Posterior cingulate gyrus (tissue), 11 donors: Measurements from ENCODE around the gene BTN2A1.
A peak's percentile ranks its signal among the peaks of the same experiment; 100 is the strongest.

Source experiments
- DNase-seq, 10 donors: peaks; one replicate each; pipeline versions ENCODE4 v3.0.0 to v3.0.0-alpha.2; 2020 to 2021; ENCODE audit warnings: mixed read lengths in 3 of 10
- intact Hi-C: fragments of 100-400 bp; cut with DNase I; formaldehyde crosslinking; loops from one replicate; pipeline ENCODE4 v1.15.1; 2023

BTN2A1 gene

DNA sequence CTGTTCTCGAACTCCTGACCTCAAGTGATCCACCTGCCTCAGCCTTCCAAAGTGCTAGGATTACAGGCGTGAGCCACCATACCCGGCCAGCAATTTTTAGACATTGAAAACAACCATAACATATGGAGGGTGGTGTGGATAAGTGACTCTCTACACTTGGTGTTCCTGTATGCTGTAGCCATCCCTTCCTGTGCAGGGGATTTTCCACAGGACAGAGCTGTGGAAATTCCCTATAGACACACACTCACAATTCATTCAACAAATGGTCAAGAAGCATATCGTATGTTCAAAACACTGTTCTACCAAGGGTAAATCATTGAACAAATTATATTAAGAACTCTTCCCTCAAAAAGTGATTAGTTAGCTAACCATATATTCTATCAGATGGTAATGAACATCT is 6.3 kb downstream of the BTN2A1 start:
- intact Hi-C loops, result no loop called here

DNA sequence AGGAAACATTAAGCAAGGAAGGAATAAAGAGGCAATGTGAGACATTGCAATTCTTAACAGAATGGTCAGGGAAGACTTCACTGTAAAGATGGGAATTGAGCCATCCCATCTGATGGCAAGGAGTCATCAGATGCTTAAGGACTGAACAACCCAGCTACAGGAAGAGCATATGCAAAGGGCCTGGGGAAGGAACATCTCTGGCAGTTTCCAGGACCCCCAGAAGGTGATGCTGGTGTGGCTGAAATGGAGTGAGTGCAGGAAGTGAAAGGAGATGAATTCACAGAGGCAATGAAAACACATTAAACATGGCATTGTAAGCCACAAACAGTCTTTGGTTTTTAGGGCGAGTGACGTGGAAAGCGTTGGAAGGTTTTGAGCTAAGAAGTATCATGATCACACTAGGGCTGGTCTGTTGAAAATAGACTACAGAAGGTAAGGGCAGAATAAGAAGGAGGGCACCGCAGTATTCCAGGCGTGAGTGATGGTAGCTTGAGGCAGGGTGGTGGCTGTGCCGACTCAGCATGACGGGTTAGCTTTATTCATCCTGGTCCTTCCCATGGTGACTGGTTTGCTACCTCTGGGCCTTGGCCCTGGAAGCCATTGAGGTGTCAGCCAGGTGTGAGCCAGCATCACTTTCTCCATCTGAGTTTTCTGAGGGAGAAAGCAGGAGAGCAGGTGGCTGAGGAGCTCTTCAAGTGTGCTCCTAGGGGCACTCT is 6.8 kb downstream of the BTN2A1 start:
- intact Hi-C loops, result no loop called here
- no peak for DNase-seq

More for the DNA sequence above, 6.3 kb downstream of the BTN2A1 start:
- no peak for DNase-seq

DNA sequence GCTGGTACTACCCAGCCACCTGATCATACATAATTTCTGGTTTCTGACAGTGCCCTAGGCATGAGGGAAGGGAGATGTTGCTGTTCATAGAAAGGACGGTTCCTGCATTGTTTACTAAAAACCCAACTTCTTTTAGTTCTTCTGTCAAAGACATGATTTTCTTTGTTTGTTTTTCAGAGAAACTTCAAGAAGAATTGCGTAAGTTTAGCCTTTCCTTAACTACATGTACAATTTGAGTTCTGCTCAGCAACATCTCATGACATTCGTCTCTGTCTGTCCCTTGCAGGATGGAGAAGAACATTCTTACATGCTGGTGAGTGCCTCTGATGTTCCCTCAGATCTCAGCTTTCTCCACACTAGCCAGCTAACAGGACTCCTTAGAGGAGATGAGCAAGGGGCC is 8.0 kb downstream of the BTN2A1 start:
- DNase-seq, result no peak
- intact Hi-C loops, result no loop called here

DNA sequence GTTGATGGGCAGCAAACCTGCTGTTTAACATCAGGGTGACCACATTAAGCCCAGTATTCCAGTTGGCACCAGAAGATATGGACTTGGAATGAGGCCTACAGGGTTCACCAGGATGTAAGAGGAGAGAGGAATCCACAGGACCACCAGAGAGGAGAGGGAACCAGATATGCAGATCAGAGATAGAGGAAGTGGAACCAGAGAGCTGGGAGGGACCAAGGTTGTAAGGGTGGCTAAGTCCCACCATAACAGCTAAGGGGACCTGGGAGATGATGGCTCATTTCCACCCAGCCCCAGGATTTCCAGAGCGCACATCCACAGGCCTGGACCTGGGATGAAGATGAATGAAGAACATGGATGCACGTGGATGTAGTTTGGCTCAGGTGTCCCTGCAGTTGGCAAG is 11.1 kb downstream of the BTN2A1 start:
- intact Hi-C loops, result no loop called here
- no peak for DNase-seq

DNA sequence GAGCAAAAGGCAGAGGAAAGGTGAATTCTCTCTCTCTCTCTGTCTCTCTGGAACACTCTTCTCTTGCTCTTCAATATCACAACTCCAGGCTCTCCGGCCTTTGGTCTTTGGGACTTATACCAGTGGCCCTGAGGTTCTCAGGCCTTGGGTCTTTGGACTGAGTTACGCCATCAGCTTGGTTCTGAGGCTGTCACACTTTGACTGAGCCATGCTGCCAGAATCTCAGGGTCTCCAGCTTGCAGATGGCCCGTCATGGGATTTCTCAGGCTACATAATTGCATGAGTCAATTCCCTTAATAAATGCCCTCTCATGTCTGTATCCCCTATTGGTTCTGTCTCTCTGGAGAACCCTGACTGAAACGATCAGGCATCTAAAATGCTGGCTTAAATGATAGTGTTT is 12.9 kb downstream of the BTN2A1 start:
- no peak for DNase-seq
- intact Hi-C loops, result no loop called here

DNA sequence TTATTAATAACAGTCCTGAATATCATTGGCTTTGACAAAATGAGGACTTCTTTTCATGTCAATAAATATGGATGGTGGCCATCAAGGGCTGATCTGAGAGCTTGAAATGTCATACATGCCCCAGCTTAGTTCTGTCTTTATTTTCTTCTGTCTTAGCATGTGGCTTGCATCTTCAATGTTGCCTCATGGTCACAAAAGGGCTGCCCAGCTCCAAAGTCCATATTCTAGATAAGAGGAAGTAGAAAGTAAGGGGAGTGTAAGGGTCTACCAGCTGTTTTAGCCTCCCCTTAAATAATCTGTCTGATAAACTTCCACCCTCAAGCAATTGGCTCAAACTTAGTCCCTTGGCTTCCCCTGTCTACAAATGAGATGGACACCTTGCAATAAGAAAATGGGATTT is 14.2 kb downstream of the BTN2A1 start:
- intact Hi-C loops, result no loop called here
- no peak for DNase-seq

DNA sequence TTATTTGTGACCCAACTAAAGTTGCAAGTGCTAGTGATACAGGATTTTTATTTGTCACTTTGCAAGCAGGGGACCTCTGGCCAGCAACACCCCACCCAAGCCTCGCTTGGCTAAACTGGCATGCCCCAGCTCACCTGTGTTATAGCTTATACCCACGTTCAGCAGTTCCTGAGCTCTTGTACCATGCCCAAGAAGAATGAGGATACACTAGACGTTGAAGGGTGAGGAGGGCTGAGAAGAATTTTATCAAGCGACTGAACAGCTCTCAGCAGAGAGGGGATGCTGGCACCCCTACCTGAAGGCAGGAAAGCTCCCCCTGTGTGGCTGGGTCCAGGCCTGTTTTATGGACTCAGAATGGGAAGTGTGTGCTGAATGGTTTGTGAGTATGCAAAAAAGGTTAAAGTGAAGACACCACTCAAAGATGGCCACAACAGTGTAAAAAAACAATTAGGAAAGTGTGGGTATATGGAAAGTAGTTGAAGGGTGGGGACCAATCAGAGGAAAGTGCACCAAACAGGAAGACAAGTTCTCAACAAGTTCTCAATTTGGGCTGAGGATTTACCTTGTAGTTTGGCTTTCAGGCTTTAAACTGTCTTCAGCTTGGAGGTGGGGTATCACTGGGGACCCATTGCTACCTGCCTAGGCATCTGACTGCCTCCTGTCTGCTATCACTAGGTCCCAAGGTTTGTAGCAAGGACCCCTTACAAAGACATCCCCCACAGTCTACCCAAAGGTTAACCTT is 15.0 kb downstream of the BTN2A1 start:
- intact Hi-C loops, result no loop called here
- DNase-seq, result no peak

DNA sequence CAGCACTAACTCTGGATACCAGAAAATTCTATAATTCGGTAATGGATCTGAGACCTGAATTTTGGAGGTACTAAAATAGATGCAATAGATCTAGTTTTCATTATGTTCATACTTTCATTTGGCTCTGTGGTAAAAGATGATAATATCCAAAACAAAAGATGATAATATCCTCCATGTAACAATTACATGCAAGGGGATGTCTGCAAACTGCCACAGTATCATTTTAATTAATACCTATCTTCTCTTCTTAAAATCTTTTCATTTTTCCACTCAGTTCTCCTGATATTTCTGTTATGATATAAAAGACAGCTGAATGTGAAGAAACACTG is 15.6 kb downstream of the BTN2A1 start:
- intact Hi-C loops, result no loop called here
- no peak for DNase-seq

DNA sequence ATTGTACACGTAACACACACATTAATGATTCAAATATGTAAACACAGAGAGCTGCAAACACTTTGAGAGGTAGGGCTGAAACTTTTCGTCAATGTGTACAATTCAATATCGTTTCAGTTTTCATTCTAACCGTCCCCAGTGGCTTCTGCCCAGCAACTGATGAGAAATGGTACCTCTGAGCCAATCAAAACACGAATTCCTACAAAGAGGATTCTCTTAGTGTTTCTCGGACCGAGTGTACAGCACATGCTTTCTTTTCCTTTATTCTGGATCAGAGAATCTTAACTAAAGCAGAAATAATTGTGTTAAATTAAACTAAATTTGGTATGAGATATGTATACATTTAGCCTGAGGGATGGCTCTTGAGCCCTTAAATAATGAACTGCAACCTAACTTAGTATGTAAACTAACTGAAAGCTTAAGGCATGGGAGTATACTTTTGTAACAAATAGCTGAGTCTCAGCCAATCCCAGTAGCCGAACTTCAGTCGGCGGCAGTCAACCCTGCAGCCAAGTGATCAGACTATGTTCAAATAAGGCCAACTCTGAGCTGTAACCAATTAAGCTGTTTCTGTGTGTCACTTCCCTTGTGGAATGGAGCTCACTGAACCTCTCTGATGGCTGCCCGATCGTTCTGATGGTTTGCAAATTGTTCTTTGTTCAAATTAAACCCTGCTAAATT is 16.1 kb downstream of the BTN2A1 start:
- peak in 9 of 10 donors; percentile 14 to 92 (median 42) for DNase-seq
- intact Hi-C loops, result no loop called here

DNA sequence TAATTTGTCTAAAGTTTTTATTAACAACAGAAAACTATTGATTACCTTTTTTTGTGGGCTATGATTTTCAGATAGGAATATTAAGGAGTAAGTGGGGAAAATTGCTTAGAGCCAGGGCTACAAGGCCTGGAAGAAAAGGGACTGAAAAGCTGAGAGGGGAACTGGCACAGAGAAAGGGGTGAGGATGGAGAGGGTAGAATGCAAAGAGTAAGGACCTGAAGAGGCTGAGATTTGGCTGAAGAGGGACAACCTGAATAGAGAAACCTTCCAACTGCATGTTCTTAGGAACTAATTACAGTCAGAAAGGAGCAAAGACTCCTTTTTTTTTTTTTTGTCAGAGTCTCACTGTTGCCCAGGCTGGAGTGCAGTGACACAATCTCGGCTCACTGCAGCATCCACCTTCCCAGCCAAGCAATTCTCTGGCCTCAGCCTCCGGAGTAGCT is 16.7 kb downstream of the BTN2A1 start:
- no peak for DNase-seq
- intact Hi-C loops, result no loop called here

DNA sequence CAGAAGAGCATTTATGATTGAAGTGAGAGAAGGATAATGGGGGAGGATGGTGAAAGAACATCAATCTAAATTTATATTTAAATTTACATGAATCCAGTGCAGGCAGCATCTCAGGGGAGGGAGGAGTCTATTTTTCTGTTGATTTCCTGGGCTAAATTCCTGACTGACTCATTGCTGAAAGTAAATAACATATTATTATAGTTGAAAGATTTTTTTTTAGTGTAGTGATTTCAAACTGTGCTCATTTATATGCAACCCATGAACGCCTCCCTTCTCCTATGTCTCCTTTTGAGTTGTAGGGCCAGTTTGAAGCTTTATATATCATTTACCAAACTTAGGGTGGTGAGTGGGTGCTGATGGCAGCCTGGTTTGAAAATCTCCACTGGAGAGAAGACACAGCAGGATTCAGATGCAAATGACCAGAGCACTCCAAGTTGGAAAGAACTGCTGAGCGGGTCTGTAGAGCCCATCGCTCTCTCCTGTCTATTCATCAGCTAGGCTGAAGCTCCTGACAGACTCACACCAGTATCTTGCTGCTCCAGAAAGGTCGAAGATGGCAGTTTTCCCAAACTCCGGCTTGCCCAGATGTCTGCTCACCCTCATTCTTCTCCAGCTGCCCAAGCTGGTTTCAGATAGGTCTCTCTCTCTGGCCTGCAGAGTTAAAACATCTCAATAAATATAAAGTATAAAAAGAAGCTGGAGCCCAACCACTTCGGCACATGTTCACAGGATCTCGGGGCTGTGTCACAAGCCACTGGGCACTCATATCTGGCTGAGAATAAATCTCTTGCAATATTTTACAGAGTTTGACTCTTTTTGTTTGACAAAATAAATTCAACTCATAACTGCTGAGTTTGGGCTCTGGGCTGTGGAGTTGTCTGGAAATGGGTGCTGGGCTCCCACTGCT is 18.3 kb downstream of the BTN2A1 start:
- intact Hi-C loops, result no loop called here

DNA sequence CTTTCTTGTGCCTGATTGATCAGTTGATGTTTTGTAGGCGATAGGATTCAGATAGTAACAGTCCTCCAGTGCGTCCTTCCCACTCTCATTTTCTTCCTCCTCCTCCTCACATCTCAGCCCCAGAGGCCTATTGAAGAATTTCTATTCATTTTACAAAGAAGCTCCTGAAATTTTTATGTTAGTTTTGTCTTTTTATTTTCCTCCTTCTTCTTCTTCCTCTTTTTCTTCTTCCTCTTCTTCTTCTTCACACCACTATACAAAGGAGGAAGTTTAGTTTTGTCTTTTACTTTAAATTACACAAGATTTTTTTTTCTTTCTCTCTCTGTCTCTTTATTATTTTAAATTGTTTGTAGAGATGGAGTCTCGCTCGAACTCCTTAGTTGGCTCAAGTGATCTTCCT is 19.1 kb downstream of the BTN2A1 start:
- intact Hi-C loops, result no loop called here

More for the DNA sequence above, 18.3 kb downstream of the BTN2A1 start:
- DNase-seq, result peak in 1 of 10 donors; percentile 8

DNA sequence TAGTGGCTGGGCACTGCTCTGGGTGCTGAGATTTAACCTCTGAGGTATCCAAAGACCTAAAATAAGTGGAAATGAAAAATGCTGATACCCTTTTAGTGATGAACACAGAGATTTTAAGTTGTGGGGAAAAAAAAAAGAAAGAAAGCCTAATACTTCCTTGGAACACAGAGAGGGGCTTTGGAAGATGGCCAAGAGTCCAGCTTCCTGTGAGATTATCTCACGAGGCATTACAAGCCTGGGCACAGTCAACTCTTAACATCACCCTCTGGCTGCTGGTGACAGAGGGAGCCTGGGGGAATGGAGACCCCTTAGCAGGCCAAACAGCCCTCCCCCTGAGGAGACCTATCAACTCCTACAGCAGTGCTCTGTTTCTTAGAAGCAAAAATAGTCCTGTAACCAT is 19.7 kb downstream of the BTN2A1 start:
- intact Hi-C loops, result no loop called here
- no peak for DNase-seq

More for the DNA sequence above, 19.1 kb downstream of the BTN2A1 start:
- DNase-seq, result no peak

DNA sequence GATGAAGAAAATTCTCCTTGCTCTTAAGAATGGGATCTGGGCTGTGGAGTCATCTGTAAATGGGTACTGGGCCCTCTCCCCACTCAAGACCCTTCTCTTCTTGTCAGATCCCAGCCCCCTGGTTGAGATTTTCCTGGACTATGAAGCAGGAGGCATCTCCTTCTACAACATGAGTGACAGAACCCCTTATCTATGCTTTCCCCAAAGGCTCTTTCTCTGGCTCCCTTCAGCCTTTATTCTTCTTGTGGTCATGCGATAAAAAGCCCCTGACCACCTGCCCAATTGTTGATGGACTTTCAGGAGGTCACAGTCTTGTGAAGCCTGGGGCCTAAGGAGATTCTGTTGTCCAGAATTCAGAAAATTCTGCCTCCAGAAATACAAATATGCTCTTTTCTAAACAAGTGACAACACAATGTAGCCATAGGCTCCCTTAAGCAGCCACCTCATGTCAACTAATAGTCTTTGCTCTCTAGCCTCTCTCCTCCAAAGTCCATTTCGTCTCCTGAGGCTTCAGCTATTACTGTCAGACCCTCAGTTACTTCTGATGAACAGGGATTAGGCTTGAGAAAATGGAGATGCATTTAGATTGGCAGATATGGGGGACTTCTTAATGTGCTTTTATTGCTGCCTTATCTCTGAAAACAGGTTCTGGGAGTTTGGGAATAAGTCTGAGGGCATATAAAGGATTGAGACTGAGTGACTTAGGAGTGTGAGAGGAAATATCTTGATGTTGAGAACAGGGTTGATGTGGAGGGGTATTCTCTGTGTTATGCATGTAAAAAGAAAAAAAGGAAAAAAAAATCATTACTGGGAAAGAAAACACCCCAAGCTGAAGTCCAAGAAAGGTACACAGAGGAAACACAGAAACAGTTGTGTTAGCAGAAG is 20.6 kb downstream of the BTN2A1 start:
- intact Hi-C loops, result no loop called here
- DNase-seq, result no peak

DNA sequence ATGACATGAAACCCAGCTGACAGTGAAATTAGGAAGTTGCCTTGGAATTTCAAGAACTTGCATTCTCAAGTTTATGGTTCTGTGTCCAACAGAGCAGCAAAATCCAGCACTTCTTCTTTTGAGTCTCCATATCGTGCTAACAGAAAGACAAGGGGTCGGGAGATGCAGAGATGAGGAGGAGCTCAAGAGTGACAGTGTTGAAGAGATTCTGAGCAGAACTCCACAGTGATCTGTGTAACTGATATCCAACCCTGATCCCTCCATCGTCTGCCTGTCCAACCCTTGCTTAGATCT is 21.2 kb downstream of the BTN2A1 start:
- intact Hi-C loops, result no loop called here
- DNase-seq, result no peak

DNA sequence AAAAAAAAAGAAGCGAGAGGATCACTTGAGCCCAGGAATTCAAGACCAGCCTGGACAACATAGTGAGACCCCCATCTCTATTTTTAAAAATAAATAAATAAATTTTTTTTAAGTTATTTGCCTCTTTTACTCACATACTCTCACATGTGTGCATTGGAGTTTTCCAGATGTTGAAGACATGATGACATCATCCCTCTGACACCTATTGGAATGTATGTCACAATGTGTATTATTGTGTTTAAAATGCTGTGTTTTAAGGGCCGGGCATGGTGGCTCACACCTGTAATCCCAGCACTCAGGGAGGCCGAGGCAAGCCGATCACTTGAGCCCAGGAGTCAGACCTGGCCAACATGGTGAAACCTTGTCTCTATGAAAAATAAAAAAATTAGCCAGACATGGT is 24.6 kb downstream of the BTN2A1 start:
- intact Hi-C loops, result no loop called here

DNA sequence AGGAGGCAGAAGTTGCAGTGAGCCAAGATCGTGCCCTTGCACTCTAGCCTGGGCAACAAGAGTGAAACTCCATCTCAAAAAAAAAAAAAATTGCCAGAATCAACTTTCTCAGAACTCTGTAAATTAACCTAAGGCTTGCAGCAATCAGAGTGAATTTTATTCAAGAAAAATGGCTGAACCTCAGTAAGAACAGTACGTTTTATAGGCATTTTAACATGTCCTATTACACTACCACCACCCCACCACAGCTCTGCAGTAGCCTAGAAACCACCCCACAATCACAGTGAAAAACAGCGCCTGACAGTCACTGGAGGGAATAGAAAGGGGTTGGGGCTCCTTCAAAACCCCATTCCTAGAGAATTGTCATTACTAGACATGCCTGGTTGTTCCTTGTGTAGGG is 26.0 kb downstream of the BTN2A1 start:
- DNase-seq, result no peak
- intact Hi-C loops, result no loop called here

More for the DNA sequence above, 24.6 kb downstream of the BTN2A1 start:
- no peak for DNase-seq

DNA sequence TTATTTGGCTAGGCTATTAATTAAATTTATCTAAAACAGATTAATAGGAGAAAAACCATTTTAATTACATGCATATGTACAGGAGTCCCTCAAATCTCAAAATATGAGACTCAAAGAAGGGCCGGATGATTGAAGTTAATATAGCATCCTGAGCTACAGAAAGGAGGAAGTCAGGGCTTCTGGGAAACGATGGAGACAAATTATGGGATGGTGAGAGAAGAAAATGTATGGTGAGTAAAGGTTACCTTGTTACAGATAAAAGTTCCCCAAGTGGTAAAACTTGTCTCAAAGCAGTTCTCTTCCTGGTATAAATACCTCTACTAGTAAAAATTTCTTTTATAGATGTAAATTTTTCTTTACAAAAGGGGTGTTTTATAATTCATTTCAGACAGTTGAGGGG is 26.4 kb downstream of the BTN2A1 start:
- intact Hi-C loops, result no loop called here
- no peak for DNase-seq

DNA sequence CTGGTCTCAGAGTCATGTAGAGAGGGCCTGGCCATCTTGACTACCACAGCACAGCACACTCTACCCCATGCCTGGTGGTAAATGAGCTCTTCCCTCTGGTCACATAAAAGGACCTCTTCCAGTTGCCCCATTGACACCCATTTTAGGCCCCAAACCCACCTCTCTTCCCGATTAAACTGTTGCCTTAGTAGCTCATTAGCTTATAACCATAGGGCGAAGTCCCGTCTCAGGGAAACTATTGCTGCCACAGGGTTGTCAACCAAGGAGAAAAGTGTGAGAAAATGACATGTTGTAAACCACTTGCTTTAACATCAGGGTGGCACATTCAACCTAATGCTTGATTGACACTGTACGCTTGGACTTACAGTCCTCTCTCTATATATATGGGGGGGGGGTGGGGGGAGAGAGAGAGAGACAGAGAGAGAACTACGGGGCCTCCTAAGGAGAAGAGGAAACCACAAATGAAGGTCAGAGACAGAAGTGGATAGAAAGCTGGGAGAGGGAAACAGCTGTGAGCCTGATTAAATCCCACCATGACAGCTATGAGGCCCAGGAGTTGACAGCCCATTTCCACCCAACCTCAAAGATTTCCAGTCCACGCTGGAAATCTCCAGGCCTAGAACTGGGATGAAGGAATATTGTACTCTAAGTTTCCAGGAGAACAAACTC is 27.5 kb downstream of the BTN2A1 start:
- intact Hi-C loops, result no loop called here
- no peak for DNase-seq
